Neural cell (in vitro differentiated cells): Measurements from ENCODE around the gene ZDHHC17. TPM values are rescaled to one million over a fixed set of nuclear protein-coding genes. Genes with fewer than 3 reads are reported as not detected.

Experiments used
- H2AFZ ChIP-seq: fragments of 200-600, 300-800 bp; sonication (generic), shearing (Covaris generic); 2 replicates; pipeline ENCODE4 v1.6.0; 2014; ENCODE audit warnings: low read depth, mild to moderate bottlenecking, antibody characterized with exemption, low read length, moderate library complexity
- H3F3A ChIP-seq: fragments of 200-600 bp; shearing (Covaris generic); 2 replicates; pipeline ENCODE4 v1.6.1; 2016; ENCODE audit warnings: mild to moderate bottlenecking, moderate library complexity, mixed read lengths, antibody characterized with exemption, low read length; ENCODE audit not compliant: insufficient read depth, poor library complexity, severe bottlenecking
- H3K27ac ChIP-seq: fragments of 200-600, 300-800 bp; sonication (generic), shearing (Covaris generic); 2 replicates; pipeline ENCODE4 v1.5.1; 2014; ENCODE audit warnings: mild to moderate bottlenecking, low read length, moderate library complexity
- H3K27me3 ChIP-seq: fragments of 300-800, 200-600 bp; sonication (generic), shearing (Covaris generic); 2 replicates; pipeline ENCODE4 v1.6.0; 2014; ENCODE audit warnings: mild to moderate bottlenecking, low read depth, low read length, moderate library complexity; ENCODE audit not compliant: insufficient read depth
- H3K36me3 ChIP-seq: fragments of 300-800, 200-600 bp; sonication (generic), shearing (Covaris generic); 2 replicates; pipeline ENCODE4 v1.5.1; 2014; ENCODE audit warnings: mild to moderate bottlenecking, antibody characterized with exemption, low read length, moderate library complexity; ENCODE audit not compliant: insufficient read depth
- H3K4me2 ChIP-seq: fragments of 300-800, 200-600 bp; sonication (generic), shearing (Covaris generic); 2 replicates; pipeline ENCODE4 v1.6.0; 2014; ENCODE audit warnings: mild to moderate bottlenecking, low read length
- H3K4me3 ChIP-seq: fragments of 300-800, 200-600 bp; sonication (generic), shearing (Covaris generic); 2 replicates; pipeline ENCODE4 v1.5.1; 2014; ENCODE audit warnings: mild to moderate bottlenecking, low read length, moderate library complexity
- H3K79me2 ChIP-seq: fragments of 200-600 bp; shearing (Covaris generic); replicated peaks from 2 replicates; pipeline ENCODE4 v1.6.0; 2014; ENCODE audit warnings: mild to moderate bottlenecking, low read length, moderate library complexity; ENCODE audit not compliant: insufficient read depth
- H3K9ac ChIP-seq: fragments of 300-800, 200-600 bp; sonication (generic), shearing (Covaris generic); 2 replicates; pipeline ENCODE4 v1.6.1; 2016; ENCODE audit warnings: mild to moderate bottlenecking, low read length, mixed read lengths
- H3K9me2 ChIP-seq: fragments of 200-600 bp; shearing (Covaris generic); 2 replicates; pipeline ENCODE4 v1.6.1; 2016; ENCODE audit warnings: mild to moderate bottlenecking, low read length, mixed read lengths; ENCODE audit not compliant: insufficient read depth
- H3K9me3 ChIP-seq: fragments of 200-600, 300-800 bp; sonication (generic), shearing (Covaris generic); 2 replicates; pipeline ENCODE4 v1.6.1; 2016; ENCODE audit warnings: mild to moderate bottlenecking, mixed run types, low read length, moderate library complexity, mixed read lengths
- H4K20me1 ChIP-seq: fragments of 200-600 bp; shearing (Covaris generic); 2 replicates; pipeline ENCODE4 v1.6.1; 2016; ENCODE audit warnings: mild to moderate bottlenecking, mixed run types; ENCODE audit not compliant: insufficient read depth
- CTCF ChIP-seq: fragments of 450-650 bp; IDR thresholded peaks from 2 replicates; pipeline ENCODE4 v1.5.1; 2014; ENCODE audit warnings: antibody characterized with exemption, mild to moderate bottlenecking, moderate library complexity; ENCODE audit not compliant: poor library complexity, severe bottlenecking
- EP300 ChIP-seq: fragments of 450-650 bp; conservative IDR thresholded peaks from 2 replicates; pipeline ENCODE4 v1.6.1; 2014; ENCODE audit warnings: antibody characterized with exemption, mild to moderate bottlenecking, moderate library complexity; ENCODE audit not compliant: poor library complexity, severe bottlenecking
- EZH2 ChIP-seq: fragments of 200-600, 300-800 bp; shearing (Covaris generic), sonication (generic); IDR thresholded peaks from 2 replicates; pipeline ENCODE4 v1.6.1; 2014; ENCODE audit warnings: antibody characterized with exemption, low read length, borderline replicate concordance, mild to moderate bottlenecking; ENCODE audit not compliant: insufficient read depth, poor library complexity, severe bottlenecking
- MXI1 ChIP-seq: fragments of 450-650 bp; conservative IDR thresholded peaks from 2 replicates; pipeline ENCODE4 v1.6.1; 2014; ENCODE audit warnings: antibody characterized with exemption, mild to moderate bottlenecking; ENCODE audit not compliant: poor library complexity, severe bottlenecking
- POLR2AphosphoS5 ChIP-seq: IDR thresholded peaks from 2 replicates; pipeline ENCODE4 v1.6.1; 2012
- RAD21 ChIP-seq: fragments of 450-650 bp; conservative IDR thresholded peaks from 2 replicates; pipeline ENCODE4 v1.6.1; 2014; ENCODE audit warnings: antibody characterized with exemption, mild to moderate bottlenecking, moderate library complexity
- SMC3 ChIP-seq: fragments of 450-650 bp; conservative IDR thresholded peaks from 2 replicates; pipeline ENCODE4 v1.6.1; 2014; ENCODE audit warnings: antibody characterized with exemption, mild to moderate bottlenecking, moderate library complexity; ENCODE audit not compliant: poor library complexity
- TAF1 ChIP-seq: IDR thresholded peaks from 2 replicates; pipeline ENCODE4 v1.6.1; 2012; ENCODE audit warnings: low read depth
- polyA plus RNA-seq: library from polyadenylated mRNA; depleted of rRNA; stranded (reverse); fragments of >200 nt; gene quantifications from 2 replicates; pipeline ENCODE4 v1.2.3, GENCODE V29; 2014
- TF ChIP-seq, protein P1 (sequence below): IDR thresholded peaks from 2 replicates; pipeline ENCODE4 v1.6.1; 2012; ENCODE audit warnings: borderline replicate concordance

The ZDHHC17 gene
- polyA plus RNA-seq, 1 donor from 2014 or later = 217 TPM

- Histone ChIP-seq H3K9ac (no peak overlapping the region), H3K27ac (no peak overlapping the region), H3K36me3 (no peaks in the 10 kb centered on the region), H3K9me2 (no peaks in the 10 kb centered on the region), H3F3A (no peaks in the 10 kb centered on the region), H3K79me2 (no peaks in the 10 kb centered on the region), H4K20me1 (no peaks in the 10 kb centered on the region), H3K4me3 (no peak overlapping the region), H3K4me2 (no peak overlapping the region), H2AFZ (no peak overlapping the region), H3K27me3 (no peaks in the 10 kb centered on the region), H3K9me3 (no peaks in the 10 kb centered on the region)
- TF ChIP-seq EZH2 = no peak
- TF ChIP-seq SMC3 = no peak
- TF ChIP-seq RAD21 = no peak
- no peak for TF ChIP-seq EP300
- no peak for TF ChIP-seq TAF1
- TF ChIP-seq POLR2AphosphoS5 = no peak
- TF ChIP-seq CTCF = no peak
- TF ChIP-seq, protein P1, sequence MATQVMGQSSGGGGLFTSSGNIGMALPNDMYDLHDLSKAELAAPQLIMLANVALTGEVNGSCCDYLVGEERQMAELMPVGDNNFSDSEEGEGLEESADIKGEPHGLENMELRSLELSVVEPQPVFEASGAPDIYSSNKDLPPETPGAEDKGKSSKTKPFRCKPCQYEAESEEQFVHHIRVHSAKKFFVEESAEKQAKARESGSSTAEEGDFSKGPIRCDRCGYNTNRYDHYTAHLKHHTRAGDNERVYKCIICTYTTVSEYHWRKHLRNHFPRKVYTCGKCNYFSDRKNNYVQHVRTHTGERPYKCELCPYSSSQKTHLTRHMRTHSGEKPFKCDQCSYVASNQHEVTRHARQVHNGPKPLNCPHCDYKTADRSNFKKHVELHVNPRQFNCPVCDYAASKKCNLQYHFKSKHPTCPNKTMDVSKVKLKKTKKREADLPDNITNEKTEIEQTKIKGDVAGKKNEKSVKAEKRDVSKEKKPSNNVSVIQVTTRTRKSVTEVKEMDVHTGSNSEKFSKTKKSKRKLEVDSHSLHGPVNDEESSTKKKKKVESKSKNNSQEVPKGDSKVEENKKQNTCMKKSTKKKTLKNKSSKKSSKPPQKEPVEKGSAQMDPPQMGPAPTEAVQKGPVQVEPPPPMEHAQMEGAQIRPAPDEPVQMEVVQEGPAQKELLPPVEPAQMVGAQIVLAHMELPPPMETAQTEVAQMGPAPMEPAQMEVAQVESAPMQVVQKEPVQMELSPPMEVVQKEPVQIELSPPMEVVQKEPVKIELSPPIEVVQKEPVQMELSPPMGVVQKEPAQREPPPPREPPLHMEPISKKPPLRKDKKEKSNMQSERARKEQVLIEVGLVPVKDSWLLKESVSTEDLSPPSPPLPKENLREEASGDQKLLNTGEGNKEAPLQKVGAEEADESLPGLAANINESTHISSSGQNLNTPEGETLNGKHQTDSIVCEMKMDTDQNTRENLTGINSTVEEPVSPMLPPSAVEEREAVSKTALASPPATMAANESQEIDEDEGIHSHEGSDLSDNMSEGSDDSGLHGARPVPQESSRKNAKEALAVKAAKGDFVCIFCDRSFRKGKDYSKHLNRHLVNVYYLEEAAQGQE = no peak
Observed at GRCh38 chr12:76720068-76720467, 43.8 kb upstream of the ZDHHC17 start.

- Histone ChIP-seq H3K4me2 (no peak overlapping the region), H4K20me1 (no peaks in the 10 kb centered on the region)
Observed at GRCh38 chr12:76726626-76727025, 37.3 kb upstream of the ZDHHC17 start.

More at GRCh38 chr12:76726626-76727025, 37.3 kb upstream of the ZDHHC17 start:
- Histone ChIP-seq H3K36me3 (no peaks in the 10 kb centered on the region), H3K4me3 (no peak overlapping the region), H3K9ac (no peak overlapping the region), H3K27me3 (no peaks in the 10 kb centered on the region), H3K27ac (no peak overlapping the region), H3K79me2 (no peaks in the 10 kb centered on the region), H2AFZ (no peak overlapping the region), H3K9me3 (no peaks in the 10 kb centered on the region), H3K9me2 (no peaks in the 10 kb centered on the region), H3F3A (no peaks in the 10 kb centered on the region)
- TF ChIP-seq, protein P1 = no peak
- TF ChIP-seq EP300 (no peak), SMC3 (no peak), EZH2 (no peak), CTCF (no peak), MXI1 (no peak), POLR2AphosphoS5 (no peak), TAF1 (no peak), RAD21 (no peak)
